HG02840 (cell line): ENCODE measurements around the gene AMN1.
"Not testable (repeated sequence)": the region's sequence is repeated elsewhere in the genome, so short reads cannot be mapped to it uniquely, and the experiment has no call there.

Experiments used
- ATAC-seq: cut with Tn5 transposase; IDR thresholded peaks from one replicate; pipeline ENCODE4 v1.9.1; 2021; ENCODE audit warnings: mild to moderate bottlenecking, moderate library complexity, moderate number of reproducible peaks; ENCODE audit not compliant: unreplicated experiment, low FRiP score

AMN1 gene

GRCh38 chr12:31687101-31687527 is 41.7 kb downstream of the AMN1 start:
- peak; percentile 57 for ATAC-seq

GRCh38 chr12:31685801-31686200 is 43.0 kb downstream of the AMN1 start:
- ATAC-seq = no peak

GRCh38 chr12:31682136-31682962 is 46.5 kb downstream of the AMN1 start:
- peak; percentile 75 for ATAC-seq

- ATAC-seq = no peak
These were observed 56.3 kb downstream of the AMN1 start for GRCh38 chr12:31672521-31672920.

- not testable (repeated sequence) for ATAC-seq
These were observed 59.2 kb downstream of the AMN1 start for GRCh38 chr12:31669582-31669981.

GRCh38 chr12:31669020-31669419 is 59.8 kb downstream of the AMN1 start:
- ATAC-seq = no peak

GRCh38 chr12:31664038-31664437 is 64.8 kb downstream of the AMN1 start:
- no peak for ATAC-seq

- no peak for ATAC-seq
These were observed 65.2 kb downstream of the AMN1 start for GRCh38 chr12:31663576-31663975.

- no peak for ATAC-seq
These were observed 66.5 kb downstream of the AMN1 start for GRCh38 chr12:31662176-31662849.

GRCh38 chr12:31659087-31659942 is 69.5 kb downstream of the AMN1 start, which contains the start of gene ETFBKMT:
Gene ETFBKMT, plus strand, starts transcription at chr12:31659688. Its CDS starts 2,266 bp downstream, at chr12:31661954.
- ATAC-seq = peak; percentile 100

- no peak for ATAC-seq
These were observed 70.2 kb downstream of the AMN1 start for GRCh38 chr12:31658471-31659086.

- ATAC-seq = no peak
These were observed 73.0 kb downstream of the AMN1 start for GRCh38 chr12:31655792-31656191.

- no peak for ATAC-seq
These were observed 73.6 kb downstream of the AMN1 start for GRCh38 chr12:31655208-31655607.

GRCh38 chr12:31651893-31652521 is 76.8 kb downstream of the AMN1 start:
- ATAC-seq = no peak

- ATAC-seq = no peak
These were observed 77.9 kb downstream of the AMN1 start for GRCh38 chr12:31650918-31651317.

- no peak for ATAC-seq
These were observed 81.7 kb downstream of the AMN1 start for GRCh38 chr12:31647086-31647491.

GRCh38 chr12:31645924-31646323 is 82.9 kb downstream of the AMN1 start:
- ATAC-seq = no peak

GRCh38 chr12:31644536-31644935 is 84.3 kb downstream of the AMN1 start:
- no peak for ATAC-seq

- no peak for ATAC-seq
These were observed 87.2 kb downstream of the AMN1 start for GRCh38 chr12:31641509-31642090.
